ENCODE measurements around the gene CAPN10.
"Not testable (repeated sequence)": the region's sequence is repeated elsewhere in the genome, so short reads cannot be mapped to it uniquely, and the experiment has no call there.

Gene CAPN10

GRCh38 chr2:240586198-240586918 is at the start of gene CAPN10:
Gene CAPN10 (plus strand): TSS chr2:240586734. CDS start chr2:240586912, 178 bp downstream.
- DNase-seq (ENCODE audit: low read depth in 2 of 2) = peak; percentile 73 to 77

GRCh38 chr2:240538031-240538780 is 48.3 kb upstream of the CAPN10 start:
- no peak for DNase-seq (ENCODE audit: low read depth in 2 of 2)

- not testable (repeated sequence) for DNase-seq (ENCODE audit: low read depth in 2 of 2)
Measured at GRCh38 chr2:240539101-240539500, 47.4 kb upstream of the CAPN10 start.

- DNase-seq (ENCODE audit: low read depth in 2 of 2) = no peak
Measured at GRCh38 chr2:240539906-240540305, 46.6 kb upstream of the CAPN10 start.

- no peak for DNase-seq (ENCODE audit: low read depth in 2 of 2)
Measured at GRCh38 chr2:240551288-240551687, 35.2 kb upstream of the CAPN10 start.

GRCh38 chr2:240551811-240552210 is 34.7 kb upstream of the CAPN10 start:
- DNase-seq (ENCODE audit: low read depth in 2 of 2) = no peak

GRCh38 chr2:240553956-240554480 is 32.5 kb upstream of the CAPN10 start:
- DNase-seq (ENCODE audit: low read depth in 2 of 2) = no peak

- DNase-seq (ENCODE audit: low read depth in 2 of 2) = no peak
Measured at GRCh38 chr2:240554767-240555493, 31.6 kb upstream of the CAPN10 start.

- DNase-seq (ENCODE audit: low read depth in 2 of 2) = no peak
Measured at GRCh38 chr2:240555541-240556250, 30.8 kb upstream of the CAPN10 start.

GRCh38 chr2:240556553-240557100 is 29.9 kb upstream of the CAPN10 start:
- no peak for DNase-seq (ENCODE audit: low read depth in 2 of 2)

- DNase-seq (ENCODE audit: low read depth in 2 of 2) = no peak
Measured at GRCh38 chr2:240557101-240557751, 29.3 kb upstream of the CAPN10 start.

GRCh38 chr2:240557808-240558207 is 28.7 kb upstream of the CAPN10 start, which contains the start of gene ANKMY1:
Gene ANKMY1 (minus strand): TSS chr2:240557988. CDS start chr2:240557335, 653 bp downstream.
- DNase-seq (ENCODE audit: low read depth in 2 of 2) = peak in 1 of 2 experiments; percentile 21

- DNase-seq (ENCODE audit: low read depth in 2 of 2) = no peak
Measured at GRCh38 chr2:240558236-240558761, 28.2 kb upstream of the CAPN10 start.

- DNase-seq (ENCODE audit: low read depth in 2 of 2) = no peak
Measured at GRCh38 chr2:240559286-240559685, 27.2 kb upstream of the CAPN10 start.

- DNase-seq (ENCODE audit: low read depth in 2 of 2) = peak; percentile 46 to 55
Measured at GRCh38 chr2:240560084-240560479, 26.5 kb upstream of the CAPN10 start, which contains the start of gene DUSP28. Gene DUSP28 (plus strand): TSS chr2:240560357. CDS start chr2:240560685, 328 bp downstream.

GRCh38 chr2:240560480-240561324 is 25.8 kb upstream of the CAPN10 start:
- DNase-seq (ENCODE audit: low read depth in 2 of 2) = peak; percentile 93 to 95

GRCh38 chr2:240561325-240561971 is 25.1 kb upstream of the CAPN10 start:
- DNase-seq (ENCODE audit: low read depth in 2 of 2) = no peak

GRCh38 chr2:240563231-240563630 is 23.3 kb upstream of the CAPN10 start:
- DNase-seq (ENCODE audit: low read depth in 2 of 2) = not testable (repeated sequence)

Data from fibroblast of skin of left biceps (primary cell).